ENCODE data around the gene KCNS3. TPM values are rescaled to one million over a fixed set of nuclear protein-coding genes. Genes with fewer than 3 reads are reported as not detected.

KCNS3 gene
- total RNA-seq, 1 experiment from 2014 or later, result 98.4 TPM

DNA sequence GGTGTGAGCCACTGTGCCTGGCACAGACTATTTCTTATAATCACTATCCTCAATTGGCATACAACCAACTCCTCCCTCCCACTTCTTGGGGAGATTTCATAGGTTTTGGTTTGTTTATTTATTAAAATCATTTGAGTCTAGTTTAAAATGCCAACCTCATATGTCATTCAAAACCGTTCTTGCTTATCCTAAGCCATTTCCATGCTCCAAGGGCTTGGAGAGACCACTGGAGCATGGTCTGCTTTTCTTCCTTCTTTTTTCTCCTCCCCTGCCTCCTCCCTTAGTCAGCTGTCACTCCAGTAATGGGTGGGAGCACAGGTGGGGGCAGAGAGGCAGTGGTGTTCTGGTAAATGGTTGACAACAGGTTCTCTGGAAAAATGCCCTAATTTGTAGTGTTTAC lies 20.4 kb upstream of the KCNS3 start:
- H3K9me3 ChIP-seq (replicated peaks), result no peaks in the 10 kb centered on the region
- no peak overlapping the region for H3K27ac ChIP-seq
- no peak overlapping the region for H3K4me3 ChIP-seq
- no peaks in the 10 kb centered on the region for H3K27me3 ChIP-seq
- no peaks in the 10 kb centered on the region for H3K4me1 ChIP-seq
- no peak for DNase-seq
- no peaks in the 10 kb centered on the region for H3K36me3 ChIP-seq

DNA sequence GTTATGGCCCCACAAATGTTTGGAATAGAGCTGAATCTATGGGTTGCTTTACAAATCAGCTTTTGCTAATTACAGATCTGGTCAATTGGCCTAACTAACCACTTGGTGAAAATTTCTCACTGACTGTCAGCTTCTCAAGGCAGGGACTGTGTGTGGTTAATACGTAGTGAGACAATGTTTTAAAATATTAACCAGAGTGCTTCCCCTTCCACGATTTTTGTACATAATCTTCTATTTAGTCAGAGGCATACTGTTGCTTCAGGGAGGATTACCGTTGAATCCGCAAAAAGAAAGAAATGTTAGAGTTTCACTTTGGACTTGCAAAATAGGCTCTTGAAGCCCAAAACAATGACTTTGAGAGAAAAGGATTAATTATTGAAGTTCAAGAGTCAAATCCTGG lies 14.9 kb upstream of the KCNS3 start:
- Histone ChIP-seq H3K36me3 (no peaks in the 10 kb centered on the region), H3K27me3 (no peaks in the 10 kb centered on the region), H3K4me3 (no peak overlapping the region), H3K9me3 (replicated peaks) (no peaks in the 10 kb centered on the region), H3K4me1 (no peaks in the 10 kb centered on the region), H3K27ac (no peak overlapping the region)
- DNase-seq, result no peak

DNA sequence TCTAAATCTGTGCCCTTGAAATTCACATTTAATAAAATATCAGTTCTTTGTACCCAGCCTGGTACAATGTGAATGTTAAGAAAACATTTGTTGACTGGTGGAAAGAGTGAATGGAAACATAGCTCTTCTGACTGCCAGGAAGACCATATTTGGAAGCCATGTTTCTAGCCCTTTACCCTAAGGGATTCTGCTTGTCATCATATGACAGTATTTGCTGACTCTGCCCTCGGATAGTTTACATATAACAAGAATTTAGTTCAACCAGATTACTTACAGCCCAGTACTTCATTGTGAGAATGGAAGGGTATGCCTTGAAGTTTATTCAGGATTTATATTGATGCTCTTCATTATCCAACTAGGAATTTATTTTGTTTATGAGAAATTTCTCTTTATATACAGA lies 13.8 kb upstream of the KCNS3 start:
- no peak overlapping the region for H3K4me3 ChIP-seq
- H3K27ac ChIP-seq, result no peak overlapping the region
- no peaks in the 10 kb centered on the region for H3K36me3 ChIP-seq
- H3K4me1 ChIP-seq, result no peaks in the 10 kb centered on the region
- H3K9me3 ChIP-seq (replicated peaks), result no peaks in the 10 kb centered on the region
- H3K27me3 ChIP-seq, result no peaks in the 10 kb centered on the region
- no peak for DNase-seq

DNA sequence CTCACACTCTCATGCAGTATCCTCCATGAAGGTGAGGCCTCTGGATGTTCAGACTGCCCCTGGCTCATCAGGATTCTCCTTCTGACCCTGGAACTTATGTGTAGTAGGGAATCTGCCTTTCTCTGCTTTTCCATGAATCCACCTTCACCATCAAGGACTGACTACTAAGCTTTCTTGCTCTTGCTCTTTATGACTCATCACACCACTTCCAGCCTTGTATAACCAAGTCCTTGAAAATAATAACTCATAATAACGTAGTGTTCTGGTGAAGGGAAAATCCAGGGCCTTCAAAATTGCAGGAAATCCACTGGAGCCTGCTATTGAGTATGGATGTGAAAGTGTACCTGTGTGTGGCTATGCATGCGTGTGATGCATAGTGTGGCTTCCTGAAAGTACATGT lies 11.3 kb upstream of the KCNS3 start:
- DNase-seq, result no peak
- no peak overlapping the region for H3K4me3 ChIP-seq
- no peaks in the 10 kb centered on the region for H3K36me3 ChIP-seq
- H3K4me1 ChIP-seq, result no peaks in the 10 kb centered on the region
- no peaks in the 10 kb centered on the region for H3K27me3 ChIP-seq
- no peak overlapping the region for H3K27ac ChIP-seq
- H3K9me3 ChIP-seq (replicated peaks), result no peaks in the 10 kb centered on the region

DNA sequence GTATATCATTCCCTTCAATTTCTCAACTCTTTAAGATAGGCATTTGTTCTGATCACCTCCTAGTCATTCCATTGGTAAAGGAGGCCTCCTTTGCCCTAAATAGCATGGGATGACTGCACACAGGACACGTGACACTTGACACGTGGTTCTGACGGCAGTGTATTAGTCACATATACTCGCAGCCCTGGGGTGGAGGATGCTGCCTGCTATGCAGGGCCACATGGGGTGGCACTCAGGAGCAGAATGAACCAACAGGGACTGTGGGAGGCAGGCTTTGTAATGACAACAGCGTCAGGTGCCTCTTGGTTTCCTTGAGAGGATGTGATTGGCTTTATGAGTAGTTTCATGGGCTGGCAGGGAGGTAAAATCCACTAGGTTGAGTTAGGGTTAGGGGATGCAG lies 9.3 kb upstream of the KCNS3 start:
- no peak for DNase-seq

DNA sequence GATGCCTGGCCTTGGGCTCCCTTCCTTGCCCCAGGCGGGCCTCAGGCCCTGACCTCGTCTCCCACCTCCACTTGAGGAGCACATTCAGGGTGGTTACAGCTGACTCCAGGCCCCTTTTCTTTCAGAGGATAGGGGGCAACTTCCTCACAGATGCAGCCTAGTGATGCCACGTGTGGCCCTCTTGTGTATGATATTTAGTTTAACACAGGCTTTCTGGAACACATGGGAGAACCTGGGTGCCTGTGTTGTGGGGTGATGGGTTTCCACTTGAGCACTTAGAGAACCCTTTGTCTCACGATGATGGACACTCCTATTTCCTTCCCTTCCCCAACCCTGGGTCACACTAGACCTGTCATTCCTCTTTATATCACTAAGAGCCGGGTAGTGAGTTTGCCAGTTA lies 6.8 kb upstream of the KCNS3 start:
- no peaks in the 10 kb centered on the region for H3K36me3 ChIP-seq
- no peak for DNase-seq
- H3K27ac ChIP-seq, result no peak overlapping the region
- H3K4me3 ChIP-seq, result no peak overlapping the region
- no peaks in the 10 kb centered on the region for H3K9me3 ChIP-seq (replicated peaks)
- no peaks in the 10 kb centered on the region for H3K4me1 ChIP-seq
- no peaks in the 10 kb centered on the region for H3K27me3 ChIP-seq

More for the DNA sequence above, 9.3 kb upstream of the KCNS3 start:
- Histone ChIP-seq H3K9me3 (replicated peaks) (no peaks in the 10 kb centered on the region), H3K27me3 (no peaks in the 10 kb centered on the region), H3K4me1 (no peaks in the 10 kb centered on the region), H3K4me3 (no peak overlapping the region), H3K27ac (no peak overlapping the region), H3K36me3 (no peaks in the 10 kb centered on the region)

DNA sequence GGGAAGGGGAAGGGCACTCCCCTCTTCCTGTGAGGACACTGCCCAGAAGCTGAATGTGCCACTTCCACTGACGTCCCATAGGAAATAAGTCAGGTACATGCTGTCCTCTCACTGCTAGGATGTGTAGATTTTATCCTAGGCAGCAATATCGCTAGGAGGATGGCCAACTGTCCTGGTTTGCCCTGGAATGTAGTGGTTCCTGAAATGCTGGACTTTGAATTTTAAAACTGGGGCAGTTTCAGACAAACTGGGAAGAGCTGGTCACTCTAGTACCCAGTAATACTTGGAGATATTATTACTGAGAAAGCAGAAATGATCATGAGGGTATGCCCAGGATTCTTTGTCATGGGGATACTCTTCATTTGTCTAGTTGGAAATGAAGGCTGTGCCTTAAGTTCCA lies 5.4 kb upstream of the KCNS3 start:
- no peaks in the 10 kb centered on the region for H3K27me3 ChIP-seq
- no peak overlapping the region for H3K4me3 ChIP-seq
- no peaks in the 10 kb centered on the region for H3K9me3 ChIP-seq (replicated peaks)
- H3K27ac ChIP-seq, result no peak overlapping the region
- H3K36me3 ChIP-seq, result no peaks in the 10 kb centered on the region
- H3K4me1 ChIP-seq, result no peaks in the 10 kb centered on the region
- no peak for DNase-seq

DNA sequence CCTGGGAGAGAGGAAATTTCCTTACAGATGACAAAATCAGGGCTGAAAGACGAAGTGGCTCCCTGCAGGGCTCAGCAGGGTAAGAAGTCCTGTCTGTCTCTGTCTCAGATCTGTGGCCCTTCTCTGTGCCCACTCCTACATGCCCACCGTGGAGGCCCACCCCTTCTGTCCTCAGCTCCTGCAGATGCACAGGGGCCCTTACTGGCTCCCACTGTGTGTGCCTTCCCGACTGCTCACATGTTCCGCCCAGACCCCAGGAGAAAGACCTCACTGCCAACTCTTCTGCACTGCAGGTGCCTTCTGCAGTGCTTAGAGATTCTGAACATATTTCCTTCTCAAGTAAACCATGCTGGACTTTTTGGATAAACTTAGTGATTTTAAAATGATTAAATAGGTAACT lies 1.9 kb upstream of the KCNS3 start:
- Histone ChIP-seq H3K36me3 (peaks cover 3% of the 10 kb centered on the region; the same call in 1 of the 2 replicates), H3K27ac (no peak overlapping the region), H3K4me1 (0 out of 2 replicates have a peak, but pooled peaks cover 6% of the 10 kb centered on the region), H3K4me3 (no peak overlapping the region), H3K27me3 (no peaks in the 10 kb centered on the region), H3K9me3 (replicated peaks) (no peaks in the 10 kb centered on the region)
- no peak for DNase-seq

DNA sequence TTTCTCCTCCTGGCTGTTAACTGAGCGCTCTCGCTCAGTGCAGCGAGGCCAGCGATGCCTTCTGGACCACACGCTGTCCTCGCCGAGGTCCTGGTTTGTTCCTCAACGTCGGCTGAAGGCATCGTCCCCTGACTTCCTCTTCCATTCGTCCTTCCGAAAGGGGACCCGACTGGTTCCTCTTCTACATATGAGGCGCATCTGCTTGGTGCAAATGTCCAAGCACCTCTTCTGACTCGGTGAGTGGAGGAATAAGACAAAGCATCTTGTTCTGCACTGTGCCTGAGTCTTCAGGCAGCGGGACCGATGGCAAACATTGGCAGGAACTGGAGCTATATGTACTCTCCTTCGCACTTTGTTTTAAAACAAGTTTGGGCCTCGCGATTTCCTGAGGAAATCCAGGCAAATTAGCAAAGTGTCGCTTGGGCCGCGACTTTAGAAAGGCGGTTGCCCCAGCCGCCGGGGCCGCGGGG lies 621 bp upstream of the KCNS3 start:
- no peaks in the 10 kb centered on the region for H3K27me3 ChIP-seq
- peak overlapping the region; percentile 88 for H3K4me3 ChIP-seq
- H3K4me1 ChIP-seq, result 0 out of 2 replicates have a peak, but pooled peaks cover 6% of the 10 kb centered on the region
- H3K9me3 ChIP-seq (replicated peaks), result no peaks in the 10 kb centered on the region
- peak; percentile 31 to 55 for DNase-seq
- peaks cover 6% of the 10 kb centered on the region; the same call in 1 of the 2 replicates for H3K36me3 ChIP-seq
- peak overlapping the region; percentile 47 for H3K27ac ChIP-seq

DNA sequence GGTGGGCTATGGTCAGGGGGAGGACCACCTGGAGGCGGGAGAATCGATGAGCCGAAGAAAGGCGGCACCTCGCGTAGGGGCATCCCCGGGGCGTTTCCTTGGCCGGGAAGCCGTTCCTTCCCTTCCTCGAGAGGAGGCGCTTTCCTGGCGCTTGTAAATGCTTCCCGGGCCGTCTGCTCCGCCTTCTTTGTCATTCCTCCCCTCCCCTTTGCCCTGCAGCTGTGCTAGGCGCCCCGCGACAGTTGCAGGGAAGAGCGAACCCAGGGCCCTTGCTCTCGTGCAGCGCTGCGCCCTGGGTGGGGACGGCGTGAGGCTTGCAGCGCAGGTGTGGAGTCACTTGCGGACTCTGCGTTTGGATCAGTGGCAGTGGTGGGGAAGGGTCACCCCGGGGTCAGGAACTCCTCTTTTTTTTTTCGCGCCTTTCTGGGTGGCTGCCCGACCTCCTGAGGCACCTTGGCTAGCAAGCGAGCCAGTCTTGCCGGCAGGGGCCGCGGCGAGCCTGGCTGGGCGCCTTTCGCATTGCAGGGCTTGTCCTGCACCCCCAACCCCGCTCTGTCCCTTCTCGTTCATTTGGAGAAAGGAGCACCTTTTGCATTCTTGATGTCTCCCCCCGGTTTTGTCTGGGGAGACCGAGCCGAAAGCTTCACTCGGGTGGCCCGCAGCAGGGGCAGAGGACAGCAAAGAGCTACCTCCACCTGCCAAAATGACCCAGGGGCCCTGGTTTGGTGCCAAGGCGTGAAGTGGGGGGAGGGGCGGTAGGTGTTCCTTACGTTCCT lies 858 bp downstream of the KCNS3 start:
- peak; percentile 96 to 98 for DNase-seq
- Histone ChIP-seq H3K27me3 (no peaks in the 10 kb centered on the region), H3K4me1 (0 out of 2 replicates have a peak, but pooled peaks cover 6% of the 10 kb centered on the region)

DNA sequence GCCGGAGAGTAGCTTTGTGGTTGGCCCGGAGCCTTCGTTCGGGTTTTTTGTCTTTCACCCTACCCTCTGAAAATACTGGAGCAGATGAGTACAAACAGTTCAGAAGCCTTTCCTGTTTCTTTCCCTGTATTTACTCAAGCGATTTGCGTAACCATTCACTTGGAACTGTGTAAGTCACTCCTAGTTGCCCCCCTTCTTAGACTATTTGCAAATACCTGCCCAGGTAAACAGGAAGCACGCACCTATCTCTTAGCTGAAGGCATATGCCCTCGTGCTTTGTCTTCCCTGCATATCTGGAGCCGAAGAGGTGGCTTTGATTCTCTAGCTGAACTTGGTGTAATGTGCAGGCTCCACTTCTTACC lies 1.4 kb downstream of the KCNS3 start:
- peak overlapping the region; percentile 84 for H3K27ac ChIP-seq
- H3K4me1 ChIP-seq, result 0 out of 2 replicates have a peak, but pooled peaks cover 6% of the 10 kb centered on the region
- H3K4me3 ChIP-seq, result peak overlapping the region; percentile 88
- no peaks in the 10 kb centered on the region for H3K9me3 ChIP-seq (replicated peaks)
- no peak for DNase-seq
- peaks cover 7% of the 10 kb centered on the region; the same call in 1 of the 2 replicates for H3K36me3 ChIP-seq
- H3K27me3 ChIP-seq, result no peaks in the 10 kb centered on the region

More for the DNA sequence above, 858 bp downstream of the KCNS3 start:
- no peaks in the 10 kb centered on the region for H3K9me3 ChIP-seq (replicated peaks)
- H3K36me3 ChIP-seq, result peaks cover 6% of the 10 kb centered on the region; the same call in 1 of the 2 replicates
- peak overlapping the region; percentile 88 for H3K4me3 ChIP-seq
- peak overlapping the region; percentile 84 for H3K27ac ChIP-seq

DNA sequence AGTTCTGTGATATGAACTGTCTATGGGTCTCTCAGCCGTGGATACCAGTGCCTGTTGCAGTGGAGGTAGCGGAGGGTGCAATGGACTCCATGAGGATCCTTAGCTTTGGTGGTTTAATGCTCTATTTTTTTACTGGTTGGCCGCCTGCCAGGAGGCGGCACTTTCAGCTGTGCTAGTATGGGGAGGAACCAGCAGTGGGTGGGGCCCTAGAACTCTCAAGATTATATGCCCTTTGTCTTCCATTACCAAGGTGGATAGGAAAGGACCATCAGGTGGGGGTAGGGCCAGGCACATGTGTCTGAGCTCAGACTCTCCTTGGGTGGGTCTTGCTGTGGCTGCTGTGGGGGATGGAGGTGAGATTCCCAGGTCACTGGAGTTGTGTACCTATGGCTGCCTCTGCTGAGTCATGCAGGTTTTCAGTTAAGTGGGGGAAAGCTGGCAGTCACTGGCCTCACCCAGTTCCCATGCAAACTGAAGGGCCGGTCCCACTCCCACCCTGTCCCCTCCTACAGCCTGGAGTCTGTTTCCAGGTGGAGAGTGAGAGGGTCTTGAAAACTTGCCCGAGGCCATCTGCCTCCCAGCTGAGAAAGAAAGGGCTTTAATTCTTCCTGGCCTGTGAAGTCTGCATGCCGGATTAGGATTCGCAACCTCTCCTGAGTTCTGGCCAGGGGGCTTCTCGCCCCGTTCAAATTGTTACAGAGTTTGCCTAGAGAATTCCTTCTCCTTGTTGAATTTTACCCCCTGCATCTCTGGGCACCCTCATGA lies 14.5 kb downstream of the KCNS3 start:
- H3K9me3 ChIP-seq (replicated peaks), result peaks cover 12% of the 10 kb centered on the region; the same call in 1 of the 2 replicates
- peaks cover 2% of the 10 kb centered on the region; the same call in 1 of the 2 replicates for H3K36me3 ChIP-seq
- H3K4me3 ChIP-seq, result no peak overlapping the region
- H3K27me3 ChIP-seq, result no peaks in the 10 kb centered on the region
- peak; percentile 52 to 72 for DNase-seq
- H3K4me1 ChIP-seq, result peaks cover 30% of the 10 kb centered on the region
- no peak overlapping the region for H3K27ac ChIP-seq

DNA sequence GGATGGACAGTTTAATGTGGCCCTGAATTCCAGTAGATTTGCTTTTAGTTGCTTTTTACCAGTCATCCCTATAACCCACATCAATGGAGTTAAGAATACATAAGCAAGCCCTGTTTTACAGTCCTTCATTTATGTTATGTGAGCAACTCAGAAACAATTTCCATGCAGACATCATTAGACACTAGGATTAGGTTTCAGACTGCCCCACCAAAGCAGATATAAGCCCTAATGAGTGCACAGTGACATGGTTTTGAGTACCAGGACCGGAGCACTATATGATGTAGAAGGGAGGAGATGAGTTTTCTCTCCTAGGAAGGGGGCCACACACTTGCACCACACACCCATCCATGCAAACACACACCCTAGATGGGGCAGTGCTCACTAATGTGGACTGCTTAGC lies 15.5 kb downstream of the KCNS3 start:
- Histone ChIP-seq H3K9me3 (replicated peaks) (peaks cover 13% of the 10 kb centered on the region; the same call in 1 of the 2 replicates), H3K36me3 (peaks cover 2% of the 10 kb centered on the region; the same call in 1 of the 2 replicates), H3K27ac (peak overlapping the region; percentile 25), H3K4me1 (peaks cover 30% of the 10 kb centered on the region), H3K4me3 (no peak overlapping the region), H3K27me3 (no peaks in the 10 kb centered on the region)
- DNase-seq, result peak in 1 of 2 experiments; percentile 65

DNA sequence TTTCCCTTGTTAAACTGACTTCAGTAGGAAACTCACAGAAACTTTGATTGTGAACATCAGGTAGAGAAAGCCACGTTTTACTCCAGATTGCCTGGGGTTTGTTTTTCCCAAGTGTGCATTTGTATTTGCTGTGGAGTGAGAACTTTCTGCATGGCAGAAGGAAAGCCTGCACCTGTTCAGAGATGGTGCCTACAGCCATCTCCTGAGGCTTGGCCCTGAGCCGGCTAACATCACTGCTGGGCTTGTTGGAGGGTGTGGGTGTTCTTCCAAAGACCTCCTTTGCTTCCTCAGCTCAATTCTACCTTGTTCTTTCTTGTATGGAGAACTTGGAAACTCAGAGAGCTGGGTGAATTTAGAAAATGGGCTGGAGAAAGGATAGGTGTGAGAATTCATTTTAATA lies 16.1 kb downstream of the KCNS3 start:
- Histone ChIP-seq H3K4me3 (no peak overlapping the region), H3K27me3 (no peaks in the 10 kb centered on the region), H3K9me3 (replicated peaks) (peaks cover 11% of the 10 kb centered on the region; the same call in 1 of the 2 replicates), H3K36me3 (peaks cover 2% of the 10 kb centered on the region; the same call in 1 of the 2 replicates), H3K27ac (peak overlapping the region; percentile 25), H3K4me1 (peaks cover 30% of the 10 kb centered on the region)
- DNase-seq, result peak; percentile 81 to 94

DNA sequence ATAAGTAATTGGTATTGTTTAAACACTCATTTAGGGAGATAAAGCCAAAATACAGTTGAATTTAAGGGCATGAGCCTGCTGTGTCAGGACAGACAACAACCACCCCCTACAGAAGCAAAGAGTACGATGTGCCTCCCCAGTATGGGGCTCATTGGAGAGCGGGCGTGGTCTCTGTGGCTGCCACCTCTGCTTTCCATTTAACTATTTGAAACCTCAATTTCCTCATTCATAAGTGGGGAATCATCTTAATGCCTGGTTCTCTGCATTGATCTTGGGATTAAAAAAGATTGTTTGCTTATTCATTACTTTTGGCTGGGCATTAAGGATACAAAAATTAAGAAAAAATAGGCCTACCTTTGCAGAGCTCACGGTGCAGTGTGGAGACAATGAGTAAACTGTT lies 21.4 kb downstream of the KCNS3 start:
- H3K9me3 ChIP-seq (replicated peaks), result 0 out of 2 replicates have a peak, but pooled peaks cover 4% of the 10 kb centered on the region
- DNase-seq, result no peak
- no peak overlapping the region for H3K4me3 ChIP-seq
- H3K27me3 ChIP-seq, result no peaks in the 10 kb centered on the region
- peaks cover 2% of the 10 kb centered on the region; the same call in 1 of the 2 replicates for H3K36me3 ChIP-seq
- peaks cover 6% of the 10 kb centered on the region for H3K4me1 ChIP-seq
- H3K27ac ChIP-seq, result no peak overlapping the region

Measured in SJCRH30 (cell line).